Right atrium auricular region (tissue), 2 donors: ENCODE data around the gene SLC19A3. TPM values are rescaled to one million over a fixed set of nuclear protein-coding genes. Genes with fewer than 3 reads are reported as not detected.
"Not testable (repeated sequence)": the region's sequence is repeated elsewhere in the genome, so short reads cannot be mapped to it uniquely, and the experiment has no call there.

Source experiments
- DNase-seq: peaks from one replicate; pipeline ENCODE4 v3.0.0-alpha.2; 2019; ENCODE audit warnings: low spot score
- H3K27ac ChIP-seq, 2 donors: fragments of 200-600 bp; sonication (generic); 1 replicate in 1 of 2; 2 replicates in 1 of 2; pipeline ENCODE4 v1.5.1; 2016 to 2019
- H3K27me3 ChIP-seq, 2 donors: fragments of 200-600 bp; sonication (generic); one replicate each; pipeline versions ENCODE4 v1.5.1 to v1.6.0; 2017 to 2019
- H3K36me3 ChIP-seq: fragments of 200-600 bp; sonication (generic); one replicate; pipeline ENCODE4 v1.5.1; 2016
- H3K4me1 ChIP-seq, 2 donors: fragments of 200-600 bp; sonication (generic); one replicate each; pipeline versions ENCODE4 v1.5.1 to v1.6.0; 2017 to 2019
- H3K4me3 ChIP-seq, 2 donors: fragments of 200-600 bp; sonication (generic); 1 replicate in 1 of 2; 2 replicates in 1 of 2; pipeline ENCODE4 v1.5.1; 2017 to 2019; ENCODE audit warnings: mild to moderate bottlenecking in 1 of 2, moderate library complexity in 1 of 2
- H3K9me3 ChIP-seq, 2 donors: fragments of 200-600 bp; sonication (generic); one replicate each; pipeline ENCODE4 v1.5.1; 2019
- total RNA-seq, 2 donors: library from RNA; depleted of rRNA; stranded (reverse); fragments of >200 nt; gene quantifications; one replicate each; pipeline ENCODE4 v1.1.0, GENCODE V29; 2016
- TF ChIP-seq, protein P1 (sequence below), 2 donors: fragments of 200-600 bp; sonication (generic); IDR thresholded peaks; one replicate each; pipeline ENCODE4 v1.5.1; 2019; ENCODE audit warnings: antibody characterized with exemption in 2 of 2

Gene SLC19A3
- total RNA-seq, 2 donors from 2014 or later, result 1.0 to 3.5 TPM

GRCh38 chr2:227684258-227684657 is 33.6 kb downstream of the SLC19A3 start:
- H3K36me3 ChIP-seq, result no peaks in the 10 kb centered on the region
- H3K4me1 ChIP-seq, result no peaks in the 10 kb centered on the region
- H3K4me3 ChIP-seq, result no peak overlapping the region
- H3K27ac ChIP-seq, result no peak overlapping the region
- DNase-seq, result no peak
- TF ChIP-seq, protein P1, sequence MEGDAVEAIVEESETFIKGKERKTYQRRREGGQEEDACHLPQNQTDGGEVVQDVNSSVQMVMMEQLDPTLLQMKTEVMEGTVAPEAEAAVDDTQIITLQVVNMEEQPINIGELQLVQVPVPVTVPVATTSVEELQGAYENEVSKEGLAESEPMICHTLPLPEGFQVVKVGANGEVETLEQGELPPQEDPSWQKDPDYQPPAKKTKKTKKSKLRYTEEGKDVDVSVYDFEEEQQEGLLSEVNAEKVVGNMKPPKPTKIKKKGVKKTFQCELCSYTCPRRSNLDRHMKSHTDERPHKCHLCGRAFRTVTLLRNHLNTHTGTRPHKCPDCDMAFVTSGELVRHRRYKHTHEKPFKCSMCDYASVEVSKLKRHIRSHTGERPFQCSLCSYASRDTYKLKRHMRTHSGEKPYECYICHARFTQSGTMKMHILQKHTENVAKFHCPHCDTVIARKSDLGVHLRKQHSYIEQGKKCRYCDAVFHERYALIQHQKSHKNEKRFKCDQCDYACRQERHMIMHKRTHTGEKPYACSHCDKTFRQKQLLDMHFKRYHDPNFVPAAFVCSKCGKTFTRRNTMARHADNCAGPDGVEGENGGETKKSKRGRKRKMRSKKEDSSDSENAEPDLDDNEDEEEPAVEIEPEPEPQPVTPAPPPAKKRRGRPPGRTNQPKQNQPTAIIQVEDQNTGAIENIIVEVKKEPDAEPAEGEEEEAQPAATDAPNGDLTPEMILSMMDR (IDR thresholded peaks at IDR 0.05), result no peak
- H3K9me3 ChIP-seq, result no peaks in the 10 kb centered on the region
- H3K27me3 ChIP-seq, result no peaks in the 10 kb centered on the region

GRCh38 chr2:227677928-227678327 is 39.9 kb downstream of the SLC19A3 start:
- Histone ChIP-seq H3K27ac (no peak overlapping the region), H3K36me3 (no peaks in the 10 kb centered on the region), H3K4me3 (no peak overlapping the region), H3K9me3 (no peaks in the 10 kb centered on the region), H3K27me3 (no peaks in the 10 kb centered on the region), H3K4me1 (no peaks in the 10 kb centered on the region)
- TF ChIP-seq, protein P1 (IDR thresholded peaks at IDR 0.05), result no peak
- DNase-seq, result no peak

DNA sequence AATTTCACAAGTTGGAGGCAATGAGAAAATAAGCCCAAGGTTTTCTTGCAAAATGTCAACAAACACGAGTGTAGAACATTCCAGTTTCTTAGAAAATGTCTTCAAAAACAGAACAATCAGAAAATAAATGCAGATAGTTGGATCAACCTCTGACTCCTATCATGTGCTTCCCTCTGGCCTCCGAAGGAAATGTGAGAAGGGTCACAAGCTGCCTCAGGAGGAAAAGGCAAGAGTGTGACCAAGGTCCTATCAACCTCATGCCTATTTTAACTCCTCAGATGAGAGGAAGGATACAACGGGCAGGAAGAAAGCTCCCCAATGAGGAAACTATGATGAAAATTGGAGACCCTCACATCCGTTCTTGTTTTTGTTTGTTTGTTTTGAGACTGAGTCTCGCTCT is 43.3 kb downstream of the SLC19A3 start:
- H3K27ac ChIP-seq, result no peak overlapping the region

GRCh38 chr2:227673620-227674019 is 44.2 kb downstream of the SLC19A3 start:
- H3K4me1 ChIP-seq, H3K36me3 ChIP-seq, H3K27me3 ChIP-seq, H3K9me3 ChIP-seq, H3K27ac ChIP-seq, DNase-seq, H3K4me3 ChIP-seq: not testable (repeated sequence)

More for the DNA sequence above, 43.3 kb downstream of the SLC19A3 start:
- no peak for DNase-seq
- Histone ChIP-seq H3K9me3 (no peaks in the 10 kb centered on the region), H3K4me1 (no peaks in the 10 kb centered on the region), H3K4me3 (no peak overlapping the region), H3K27me3 (no peaks in the 10 kb centered on the region), H3K36me3 (no peaks in the 10 kb centered on the region)
- TF ChIP-seq, protein P1 (IDR thresholded peaks at IDR 0.05), result no peak

DNA sequence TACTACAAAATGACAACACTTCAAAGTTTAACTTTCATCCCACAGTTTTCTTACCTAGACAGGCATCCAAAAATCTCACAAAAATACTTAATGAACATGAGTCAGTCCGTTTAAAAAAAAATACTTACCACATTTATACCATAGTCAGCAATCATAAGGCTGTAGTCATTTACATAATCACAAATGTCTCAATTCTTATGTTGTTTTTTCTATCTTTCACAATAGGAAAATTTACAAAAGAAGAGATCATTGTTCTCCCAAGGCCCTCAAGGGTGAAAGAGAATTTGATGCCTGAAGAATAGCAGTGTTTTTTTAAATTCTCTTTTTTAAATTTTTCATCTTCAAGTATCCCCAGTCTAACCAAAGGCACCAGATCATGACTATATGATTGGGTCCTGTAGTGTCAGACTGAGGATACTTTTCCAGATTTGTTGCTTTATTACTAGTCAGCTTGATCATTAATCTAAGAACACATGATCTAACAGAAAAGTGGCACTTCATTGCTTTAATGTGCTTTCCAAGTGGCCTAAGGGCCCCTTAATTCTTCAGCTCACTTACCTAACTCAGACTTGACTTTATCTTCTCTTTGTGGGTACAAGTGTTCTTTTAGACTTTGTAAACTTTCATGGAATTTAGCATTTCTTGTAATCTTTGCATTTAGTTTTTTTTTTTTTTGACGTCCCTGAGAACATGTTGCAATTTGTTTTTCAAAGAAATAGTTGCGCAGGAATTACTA is 46.5 kb downstream of the SLC19A3 start:
- no peaks in the 10 kb centered on the region for H3K27me3 ChIP-seq
- no peak overlapping the region for H3K4me3 ChIP-seq
- DNase-seq, result no peak
- no peaks in the 10 kb centered on the region for H3K4me1 ChIP-seq
- no peak overlapping the region for H3K27ac ChIP-seq
- no peaks in the 10 kb centered on the region for H3K9me3 ChIP-seq
- no peaks in the 10 kb centered on the region for H3K36me3 ChIP-seq
- TF ChIP-seq, protein P1 (IDR thresholded peaks at IDR 0.05), result no peak

DNA sequence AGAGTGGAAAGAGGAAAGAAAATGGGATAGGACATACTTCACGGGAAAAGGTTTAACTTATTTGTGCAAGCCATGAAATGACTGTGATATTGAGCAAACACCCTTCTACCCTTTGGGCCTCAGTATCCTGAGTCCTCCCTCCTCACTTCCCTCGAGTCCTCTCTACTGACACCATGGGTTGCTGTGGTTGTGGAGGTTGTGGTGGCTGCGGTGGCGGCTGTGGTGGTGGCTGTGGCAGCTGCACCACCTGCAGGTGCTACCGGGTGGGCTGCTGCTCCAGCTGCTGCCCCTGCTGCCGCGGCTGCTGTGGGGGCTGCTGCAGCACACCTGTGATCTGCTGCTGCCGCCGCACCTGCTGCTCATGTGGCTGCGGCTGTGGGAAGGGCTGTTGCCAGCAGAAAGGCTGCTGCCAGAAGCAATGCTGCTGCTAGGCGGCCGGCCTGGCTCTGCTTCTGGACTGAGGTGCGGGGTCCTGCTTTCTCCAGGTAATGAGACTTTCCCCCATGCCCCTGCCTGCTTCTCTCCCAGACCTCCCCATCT is 51.1 kb downstream of the SLC19A3 start, which contains the start of gene SCYGR5:
Gene SCYGR5 (plus strand): TSS at position 174 of the 540 bp plus-strand sequence. CDS start 0 bp downstream, at position 174.
- H3K27me3 ChIP-seq, H3K4me3 ChIP-seq, H3K4me1 ChIP-seq, H3K9me3 ChIP-seq, H3K36me3 ChIP-seq, DNase-seq, H3K27ac ChIP-seq: not testable (repeated sequence)
